Hepatocyte (in vitro differentiated cells): Measurements from ENCODE around the gene ITPR1.

ENCODE experiments used
- CTCF ChIP-seq: fragments of 200-600 bp; sonication (generic); IDR thresholded peaks from 2 replicates; pipeline ENCODE4 v1.5.1; 2016; ENCODE audit warnings: antibody characterized with exemption, mild to moderate bottlenecking; ENCODE audit not compliant: poor library complexity
- EZH2 ChIP-seq: fragments of 200-600 bp; sonication (generic); IDR thresholded peaks from 2 replicates; pipeline ENCODE4 v1.6.1; 2016; ENCODE audit warnings: antibody characterized with exemption, mild to moderate bottlenecking, borderline replicate concordance
- EZH2phosphoT487 ChIP-seq: fragments of 200-600 bp; sonication (generic); IDR thresholded peaks from one replicate; pipeline ENCODE4 v1.6.1; 2018; ENCODE audit warnings: antibody characterized with exemption, mild to moderate bottlenecking, low read depth, moderate library complexity; ENCODE audit not compliant: unreplicated experiment, severe bottlenecking

GRCh38 chr3:4729061-4729973, 236.2 kb downstream of the ITPR1 start:
- TF ChIP-seq CTCF = no peak
- no peak for TF ChIP-seq EZH2
- TF ChIP-seq EZH2phosphoT487 = no peak
